ENCODE measurements around the gene CCDC178. TPM values are rescaled to one million over a fixed set of nuclear protein-coding genes. Genes with fewer than 3 reads are reported as not detected.

The CCDC178 gene
- total RNA-seq, 1 donor from 2014 or later, result not detected

DNA sequence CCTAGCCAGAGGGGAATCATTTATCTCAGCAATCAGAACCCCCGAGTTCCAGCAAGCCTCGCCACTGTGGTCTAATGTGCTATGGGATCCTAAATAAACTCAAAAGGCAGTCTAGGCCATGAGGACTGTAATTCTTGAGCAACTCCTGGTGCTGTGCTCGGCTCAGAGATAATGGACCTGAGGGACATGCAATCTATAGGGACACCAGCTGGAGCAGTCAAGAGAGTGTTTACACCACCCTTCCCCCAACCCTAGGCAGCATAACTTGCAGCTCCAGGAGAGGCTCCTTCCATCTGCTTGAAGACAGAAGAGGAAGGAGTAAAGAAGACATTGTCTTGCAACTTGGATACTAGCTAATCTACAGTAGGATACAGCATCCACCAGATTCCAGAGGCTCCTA is 442.2 kb downstream of the CCDC178 start:
- Mint-ChIP-seq H3K27me3 (ENCODE audit: unreplicated experiment) (no peaks in the 10 kb centered on the region), H3K36me3 (ENCODE audit: unreplicated experiment) (peaks cover 1% of the 10 kb centered on the region), H3K27ac (ENCODE audit: unreplicated experiment) (no peak overlapping the region), H3K9me3 (ENCODE audit: unreplicated experiment) (peaks cover 21% of the 10 kb centered on the region), H3K4me3 (ENCODE audit: unreplicated experiment) (no peak overlapping the region), H3K4me1 (ENCODE audit: unreplicated experiment) (no peaks in the 10 kb centered on the region)
- TF ChIP-seq, protein P1, sequence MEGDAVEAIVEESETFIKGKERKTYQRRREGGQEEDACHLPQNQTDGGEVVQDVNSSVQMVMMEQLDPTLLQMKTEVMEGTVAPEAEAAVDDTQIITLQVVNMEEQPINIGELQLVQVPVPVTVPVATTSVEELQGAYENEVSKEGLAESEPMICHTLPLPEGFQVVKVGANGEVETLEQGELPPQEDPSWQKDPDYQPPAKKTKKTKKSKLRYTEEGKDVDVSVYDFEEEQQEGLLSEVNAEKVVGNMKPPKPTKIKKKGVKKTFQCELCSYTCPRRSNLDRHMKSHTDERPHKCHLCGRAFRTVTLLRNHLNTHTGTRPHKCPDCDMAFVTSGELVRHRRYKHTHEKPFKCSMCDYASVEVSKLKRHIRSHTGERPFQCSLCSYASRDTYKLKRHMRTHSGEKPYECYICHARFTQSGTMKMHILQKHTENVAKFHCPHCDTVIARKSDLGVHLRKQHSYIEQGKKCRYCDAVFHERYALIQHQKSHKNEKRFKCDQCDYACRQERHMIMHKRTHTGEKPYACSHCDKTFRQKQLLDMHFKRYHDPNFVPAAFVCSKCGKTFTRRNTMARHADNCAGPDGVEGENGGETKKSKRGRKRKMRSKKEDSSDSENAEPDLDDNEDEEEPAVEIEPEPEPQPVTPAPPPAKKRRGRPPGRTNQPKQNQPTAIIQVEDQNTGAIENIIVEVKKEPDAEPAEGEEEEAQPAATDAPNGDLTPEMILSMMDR (IDR thresholded peaks at IDR 0.05), result no peak
- no peak for DNase-seq (ENCODE audit: extremely low spot score, unreplicated experiment)

DNA sequence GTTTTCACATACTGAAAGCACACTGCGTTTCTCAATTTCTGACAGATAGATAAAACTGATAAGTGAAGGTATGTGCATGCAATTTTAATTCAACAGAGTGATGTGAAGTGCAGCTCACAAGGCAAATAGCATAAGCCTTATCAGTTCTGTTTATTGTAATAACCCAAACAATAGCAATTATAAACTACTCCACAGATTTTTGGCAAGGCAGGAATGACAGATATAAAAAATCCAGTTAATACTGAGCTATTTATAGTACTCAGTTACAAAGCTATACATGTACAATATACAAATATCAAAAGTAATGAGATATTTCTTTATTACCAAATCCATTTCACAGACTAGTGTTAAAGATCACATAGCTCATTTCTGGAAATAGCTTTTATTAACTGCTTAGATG is 456.8 kb downstream of the CCDC178 start:
- H3K27me3 Mint-ChIP-seq (ENCODE audit: unreplicated experiment), result no peaks in the 10 kb centered on the region
- no peak for DNase-seq (ENCODE audit: extremely low spot score, unreplicated experiment)
- H3K27ac Mint-ChIP-seq (ENCODE audit: unreplicated experiment), result no peak overlapping the region
- H3K4me1 Mint-ChIP-seq (ENCODE audit: unreplicated experiment), result peaks cover 13% of the 10 kb centered on the region
- H3K36me3 Mint-ChIP-seq (ENCODE audit: unreplicated experiment), result no peaks in the 10 kb centered on the region
- no peaks in the 10 kb centered on the region for H3K9me3 Mint-ChIP-seq (ENCODE audit: unreplicated experiment)
- TF ChIP-seq, protein P1 (IDR thresholded peaks at IDR 0.05), result no peak
- H3K4me3 Mint-ChIP-seq (ENCODE audit: unreplicated experiment), result no peak overlapping the region

DNA sequence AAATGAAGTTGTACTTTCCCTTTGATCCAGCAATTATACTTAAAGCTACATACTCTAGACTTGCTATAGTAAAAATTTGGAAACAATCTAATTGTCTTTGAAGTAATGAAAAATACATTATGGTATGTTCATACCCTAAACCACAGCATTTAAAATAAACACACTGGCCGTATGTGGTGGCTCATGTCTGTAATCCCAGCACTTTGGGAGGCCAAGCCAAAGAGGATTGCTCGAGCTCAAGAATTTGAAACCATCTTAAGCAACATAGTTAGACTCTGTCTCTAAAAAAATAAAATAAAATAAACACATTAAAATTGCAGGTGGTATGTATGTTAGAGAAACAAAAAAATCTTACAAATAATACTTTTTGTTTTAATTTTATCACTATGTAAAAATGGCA is 459.6 kb downstream of the CCDC178 start:
- Mint-ChIP-seq H3K36me3 (ENCODE audit: unreplicated experiment) (no peaks in the 10 kb centered on the region), H3K27me3 (ENCODE audit: unreplicated experiment) (no peaks in the 10 kb centered on the region), H3K27ac (ENCODE audit: unreplicated experiment) (no peak overlapping the region), H3K4me1 (ENCODE audit: unreplicated experiment) (peaks cover 13% of the 10 kb centered on the region), H3K4me3 (ENCODE audit: unreplicated experiment) (no peak overlapping the region), H3K9me3 (ENCODE audit: unreplicated experiment) (no peaks in the 10 kb centered on the region)
- no peak for DNase-seq (ENCODE audit: extremely low spot score, unreplicated experiment)
- TF ChIP-seq, protein P1 (IDR thresholded peaks at IDR 0.05), result no peak

DNA sequence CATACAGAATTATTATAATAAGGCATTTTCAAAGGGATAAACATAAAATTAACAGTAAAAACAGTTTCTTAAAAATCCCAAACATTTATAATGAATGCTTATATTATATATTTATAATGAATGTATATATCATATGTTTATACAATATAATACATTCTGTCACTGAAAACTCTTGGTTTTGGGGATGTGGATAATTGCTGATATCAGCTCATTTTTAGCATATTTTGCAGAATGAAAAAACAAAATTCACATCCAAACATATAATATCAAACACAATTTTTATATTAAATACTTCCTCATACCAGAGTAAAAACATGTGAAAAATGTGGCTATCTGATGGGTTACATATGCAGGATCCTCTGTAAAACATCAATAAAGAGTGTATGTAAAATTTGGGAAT is 465.0 kb downstream of the CCDC178 start:
- TF ChIP-seq, protein P1 (IDR thresholded peaks at IDR 0.05), result no peak
- H3K4me1 Mint-ChIP-seq (ENCODE audit: unreplicated experiment), result peaks cover 16% of the 10 kb centered on the region
- no peak overlapping the region for H3K27ac Mint-ChIP-seq (ENCODE audit: unreplicated experiment)
- peaks cover 3% of the 10 kb centered on the region for H3K36me3 Mint-ChIP-seq (ENCODE audit: unreplicated experiment)
- no peak for DNase-seq (ENCODE audit: extremely low spot score, unreplicated experiment)
- no peak overlapping the region for H3K4me3 Mint-ChIP-seq (ENCODE audit: unreplicated experiment)
- no peaks in the 10 kb centered on the region for H3K27me3 Mint-ChIP-seq (ENCODE audit: unreplicated experiment)
- H3K9me3 Mint-ChIP-seq (ENCODE audit: unreplicated experiment), result no peaks in the 10 kb centered on the region

DNA sequence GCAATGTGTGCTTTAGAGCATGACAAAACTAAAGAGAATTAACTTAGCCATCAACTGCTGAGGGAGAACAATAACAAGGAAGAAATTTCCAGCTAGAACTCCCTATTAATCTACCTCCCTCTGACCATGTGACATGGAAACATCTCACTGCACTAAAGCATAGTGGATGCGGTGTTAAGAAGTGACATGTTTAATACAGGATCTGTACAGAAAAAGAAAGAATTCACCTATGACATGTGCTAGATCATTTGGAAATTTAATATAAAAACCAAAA is 465.4 kb downstream of the CCDC178 start:
- Mint-ChIP-seq H3K27me3 (ENCODE audit: unreplicated experiment) (no peaks in the 10 kb centered on the region), H3K4me1 (ENCODE audit: unreplicated experiment) (peaks cover 14% of the 10 kb centered on the region), H3K4me3 (ENCODE audit: unreplicated experiment) (no peak overlapping the region), H3K27ac (ENCODE audit: unreplicated experiment) (no peak overlapping the region), H3K36me3 (ENCODE audit: unreplicated experiment) (peaks cover 3% of the 10 kb centered on the region), H3K9me3 (ENCODE audit: unreplicated experiment) (no peaks in the 10 kb centered on the region)
- TF ChIP-seq, protein P1 (IDR thresholded peaks at IDR 0.05), result no peak
- DNase-seq (ENCODE audit: extremely low spot score, unreplicated experiment), result no peak
